Trophoblast cell (in vitro differentiated cells and primary cell): Measurements from ENCODE around the gene SF3B4.

Experiments used
- DNase-seq, 2 donors: peaks; one replicate each; pipeline ENCODE4 v3.0.0-alpha.2; 2016
- H2AFZ ChIP-seq: 2 replicates; pipeline ENCODE4 v1.6.1; 2013; ENCODE audit warnings: low read length, moderate library complexity, mild to moderate bottlenecking; ENCODE audit not compliant: insufficient read depth, poor library complexity
- H2AK5ac ChIP-seq: 2 replicates; pipeline ENCODE4 v1.6.1; 2013; ENCODE audit warnings: mild to moderate bottlenecking, low read length
- H2BK120ac ChIP-seq: 2 replicates; pipeline ENCODE4 v1.6.1; 2013; ENCODE audit warnings: low read length, mild to moderate bottlenecking, moderate library complexity; ENCODE audit not compliant: insufficient read depth, poor library complexity
- H2BK12ac ChIP-seq: 2 replicates; pipeline ENCODE4 v1.6.1; 2013; ENCODE audit warnings: mild to moderate bottlenecking, low read length, moderate library complexity
- H2BK5ac ChIP-seq: 2 replicates; pipeline ENCODE4 v1.6.1; 2013; ENCODE audit warnings: low read length, low read depth, moderate library complexity, mild to moderate bottlenecking; ENCODE audit not compliant: poor library complexity
- H3K14ac ChIP-seq: 2 replicates; pipeline ENCODE4 v1.6.1; 2013; ENCODE audit warnings: mild to moderate bottlenecking, low read length
- H3K18ac ChIP-seq: 2 replicates; pipeline ENCODE4 v1.6.1; 2013; ENCODE audit warnings: mild to moderate bottlenecking, low read length
- H3K23ac ChIP-seq: 2 replicates; pipeline ENCODE4 v1.6.1; 2013; ENCODE audit warnings: low read length
- H3K27ac ChIP-seq: 2 replicates; pipeline ENCODE4 v1.5.1; 2013; ENCODE audit warnings: low read depth, mild to moderate bottlenecking, inconsistent platforms, low read length, moderate library complexity
- H3K27me3 ChIP-seq: 2 replicates; pipeline ENCODE4 v1.6.1; 2013; ENCODE audit warnings: inconsistent platforms, mild to moderate bottlenecking, low read length, moderate library complexity; ENCODE audit not compliant: insufficient read depth
- H3K36me3 ChIP-seq, 2 experiments: 1 replicate in 1 of 2; 2 replicates in 1 of 2; pipeline ENCODE4 v1.6.1; 2013; ENCODE audit warnings: low read length in 2 of 2, mild to moderate bottlenecking in 2 of 2, moderate library complexity in 1 of 2; ENCODE audit not compliant: insufficient read depth in 2 of 2, control insufficient read depth in 1 of 2
- H3K4ac ChIP-seq: 2 replicates; pipeline ENCODE4 v1.6.1; 2013; ENCODE audit warnings: low read depth, mild to moderate bottlenecking, low read length, moderate library complexity
- H3K4me1 ChIP-seq, 2 experiments: 1 replicate in 1 of 2; 2 replicates in 1 of 2; pipeline ENCODE4 v1.6.1; 2013; ENCODE audit warnings: low read length in 2 of 2, mild to moderate bottlenecking in 2 of 2, moderate library complexity in 1 of 2; ENCODE audit not compliant: insufficient read depth in 2 of 2, control insufficient read depth in 1 of 2
- H3K4me2 ChIP-seq: 2 replicates; pipeline ENCODE4 v1.6.1; 2013; ENCODE audit warnings: inconsistent platforms, mild to moderate bottlenecking, low read length, moderate library complexity
- H3K4me3 ChIP-seq: 2 replicates; pipeline ENCODE4 v1.5.1; 2013; ENCODE audit warnings: mild to moderate bottlenecking, low read depth, low read length, inconsistent platforms
- H3K79me1 ChIP-seq: one replicate; pipeline ENCODE4 v1.6.1; 2013; ENCODE audit warnings: low read length
- H3K79me2 ChIP-seq: 2 replicates; pipeline ENCODE4 v1.6.1; 2013; ENCODE audit warnings: low read length, mild to moderate bottlenecking; ENCODE audit not compliant: control insufficient read depth, insufficient read depth, poor library complexity
- H3K9ac ChIP-seq: 2 replicates; pipeline ENCODE4 v1.6.1; 2013; ENCODE audit warnings: mild to moderate bottlenecking, low read length
- H3K9me3 ChIP-seq: 2 replicates; pipeline ENCODE4 v1.6.1; 2013; ENCODE audit warnings: low read depth, mild to moderate bottlenecking, control low read depth, inconsistent platforms, low read length; ENCODE audit not compliant: insufficient read depth
- H4K12ac ChIP-seq: 2 replicates; pipeline ENCODE4 v1.6.1; 2013; ENCODE audit warnings: low read depth, mild to moderate bottlenecking, low read length, moderate library complexity
- H4K8ac ChIP-seq: 2 replicates; pipeline ENCODE4 v1.6.1; 2013; ENCODE audit warnings: low read depth, mild to moderate bottlenecking, low read length, moderate library complexity
- H4K91ac ChIP-seq: one replicate; pipeline ENCODE4 v1.6.1; 2013; ENCODE audit warnings: low read depth, mild to moderate bottlenecking, low read length, moderate library complexity
- WGBS: extraction: QIAGEN DNeasy Blood & Tissue Kit; methylation state at CpG from one replicate; pipeline ENCODE4 v1.1.7; 2013; ENCODE audit warnings: missing lambda C conversion rate; ENCODE audit not compliant: insufficient read length, insufficient coverage; ENCODE audit errors: extremely low coverage; 5-methylcytosine and 5-hydroxymethylcytosine counted together

The SF3B4 gene

DNA sequence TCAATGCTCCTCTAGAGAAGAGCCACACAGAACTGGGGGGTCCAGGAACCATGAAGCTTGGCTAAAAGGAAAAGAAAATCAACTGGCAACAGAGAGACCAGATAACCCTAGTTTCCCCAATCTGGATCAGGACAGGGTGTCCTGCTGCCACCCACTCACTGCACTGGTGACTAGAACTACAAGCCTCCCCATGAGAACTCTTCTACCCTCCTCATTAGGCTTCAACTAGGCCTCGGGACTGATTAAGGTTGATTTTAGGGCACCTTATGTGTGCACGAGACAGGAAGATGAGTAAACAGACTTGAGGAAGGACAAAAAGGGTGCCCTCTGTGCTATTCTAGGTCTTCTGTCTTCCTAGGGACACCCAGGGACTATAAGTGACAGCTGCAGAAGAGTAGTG lies 2.3 kb upstream of the SF3B4 start:
- Histone ChIP-seq H3K27me3 (no peaks in the 10 kb centered on the region), H3K18ac (no peak overlapping the region), H3K27ac (no peak overlapping the region), H3K9ac (no peak overlapping the region), H3K79me2 (peaks cover 8% of the 10 kb centered on the region), H2AK5ac (no peak overlapping the region), H4K8ac (no peak overlapping the region), H3K23ac (no peak overlapping the region), H3K14ac (no peak overlapping the region), H4K91ac (peak overlapping the region; percentile 16), H2AFZ (no peak overlapping the region), H2BK5ac (no peak overlapping the region), H4K12ac (no peak overlapping the region), H3K4me1 (peaks cover 7 to 10% of the 10 kb centered on the region in 2 experiments), H3K79me1 (peaks cover 11% of the 10 kb centered on the region), H3K9me3 (no peaks in the 10 kb centered on the region), H2BK12ac (no peak overlapping the region), H3K4ac (no peak overlapping the region), H3K4me2 (no peak overlapping the region), H3K36me3 (peaks cover 25 to 58% of the 10 kb centered on the region in 2 experiments), H2BK120ac (no peak overlapping the region), H3K4me3 (no peak overlapping the region)
- no peak for DNase-seq
- WGBS: no CpG with 5 or more reads among the region's 2 CpGs

DNA sequence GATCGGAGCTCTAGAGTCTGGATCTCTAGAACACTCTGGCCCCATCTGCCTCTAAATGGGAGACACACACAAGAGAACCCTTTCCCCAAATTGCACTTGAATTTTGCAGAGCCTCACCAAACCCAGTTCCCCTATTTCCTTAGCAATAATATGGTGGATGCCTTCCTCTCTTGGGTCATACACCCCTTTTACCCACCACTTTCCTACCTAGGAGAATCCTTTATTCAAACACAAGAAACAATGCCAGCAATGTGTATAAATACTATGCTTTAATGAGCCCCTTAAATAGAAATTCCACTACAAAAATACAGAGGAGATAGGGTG lies 760 bp upstream of the SF3B4 start:
- H3K27ac ChIP-seq: peak overlapping the region; percentile 95
- H4K91ac ChIP-seq: peak overlapping the region; percentile 61
- no peak overlapping the region for H3K14ac ChIP-seq
- no peak overlapping the region for H2AK5ac ChIP-seq
- H3K4me1 ChIP-seq: peaks cover 7 to 10% of the 10 kb centered on the region in 2 experiments
- H3K9ac ChIP-seq: peak overlapping the region; percentile 23
- no peaks in the 10 kb centered on the region for H3K9me3 ChIP-seq
- peak overlapping the region; percentile 74 for H3K4me2 ChIP-seq
- no peak overlapping the region for H3K23ac ChIP-seq
- H3K4me3 ChIP-seq: peak overlapping the region; percentile 95
- H2BK120ac ChIP-seq: no peak overlapping the region
- no peak overlapping the region for H3K18ac ChIP-seq
- DNase-seq: no peak
- H4K12ac ChIP-seq: no peak overlapping the region
- H3K79me2 ChIP-seq: peaks cover 8% of the 10 kb centered on the region
- H3K36me3 ChIP-seq: peaks cover 29 to 62% of the 10 kb centered on the region in 2 experiments
- WGBS: no CpG with 5 or more reads among the region's 1 CpG
- H4K8ac ChIP-seq: peak overlapping the region; percentile 94
- H2BK12ac ChIP-seq: no peak overlapping the region
- no peak overlapping the region for H3K4ac ChIP-seq
- H3K27me3 ChIP-seq: no peaks in the 10 kb centered on the region
- H2AFZ ChIP-seq: no peak overlapping the region
- H3K79me1 ChIP-seq: peaks cover 11% of the 10 kb centered on the region
- no peak overlapping the region for H2BK5ac ChIP-seq

DNA sequence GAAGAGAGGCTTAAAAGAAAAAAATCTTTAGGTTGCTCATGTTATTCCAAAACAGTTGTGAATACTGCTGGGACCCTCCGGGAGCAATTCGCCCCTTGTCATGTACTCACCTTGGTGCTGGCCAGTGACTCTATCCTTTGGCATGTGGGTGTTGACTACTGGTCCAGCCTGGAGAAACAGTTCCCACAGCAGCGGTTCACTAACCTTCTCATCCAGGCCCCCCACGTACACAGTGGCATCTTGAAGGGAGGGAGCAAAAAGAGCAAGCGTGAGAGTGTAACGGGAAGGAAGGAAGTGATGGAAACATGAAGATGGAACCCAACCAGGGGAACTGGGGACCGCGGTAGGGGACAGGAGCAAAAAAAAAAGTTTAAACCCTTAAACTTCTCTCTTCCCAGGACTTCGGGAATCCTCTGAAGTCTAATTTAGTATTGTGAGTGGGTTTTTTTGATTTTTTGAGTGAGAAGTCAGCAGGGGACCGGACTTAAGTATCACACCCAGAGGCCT lies 494 bp downstream of the SF3B4 start:
- peak overlapping the region; percentile 78 for H3K18ac ChIP-seq
- peaks cover 8% of the 10 kb centered on the region for H3K79me2 ChIP-seq
- H4K8ac ChIP-seq: peak overlapping the region; percentile 94
- peak overlapping the region; percentile 98 for H3K9ac ChIP-seq
- H3K14ac ChIP-seq: peak overlapping the region; percentile 66
- peak overlapping the region; percentile 40 for H4K12ac ChIP-seq
- H3K27ac ChIP-seq: peak overlapping the region; percentile 71
- peaks cover 7 to 10% of the 10 kb centered on the region in 2 experiments for H3K4me1 ChIP-seq
- peak overlapping the region; percentile 92 for H3K4ac ChIP-seq
- H2BK5ac ChIP-seq: peak overlapping the region; percentile 77
- H3K27me3 ChIP-seq: no peaks in the 10 kb centered on the region
- peak overlapping the region; percentile 71 for H2AK5ac ChIP-seq
- peaks cover 32 to 63% of the 10 kb centered on the region in 2 experiments for H3K36me3 ChIP-seq
- H3K79me1 ChIP-seq: peaks cover 11% of the 10 kb centered on the region
- peak overlapping the region; percentile 89 for H4K91ac ChIP-seq
- H2BK120ac ChIP-seq: peak overlapping the region; percentile 19
- peak overlapping the region; percentile 37 for H2BK12ac ChIP-seq
- no peaks in the 10 kb centered on the region for H3K9me3 ChIP-seq
- no peak overlapping the region for H2AFZ ChIP-seq
- DNase-seq: peak in 1 of 2 donors; percentile 27
- H3K4me3 ChIP-seq: peak overlapping the region; percentile 95
- peak overlapping the region; percentile 74 for H3K4me2 ChIP-seq
- no peak overlapping the region for H3K23ac ChIP-seq
- no CpG with 5 or more reads among the region's 10 CpGs for WGBS

DNA sequence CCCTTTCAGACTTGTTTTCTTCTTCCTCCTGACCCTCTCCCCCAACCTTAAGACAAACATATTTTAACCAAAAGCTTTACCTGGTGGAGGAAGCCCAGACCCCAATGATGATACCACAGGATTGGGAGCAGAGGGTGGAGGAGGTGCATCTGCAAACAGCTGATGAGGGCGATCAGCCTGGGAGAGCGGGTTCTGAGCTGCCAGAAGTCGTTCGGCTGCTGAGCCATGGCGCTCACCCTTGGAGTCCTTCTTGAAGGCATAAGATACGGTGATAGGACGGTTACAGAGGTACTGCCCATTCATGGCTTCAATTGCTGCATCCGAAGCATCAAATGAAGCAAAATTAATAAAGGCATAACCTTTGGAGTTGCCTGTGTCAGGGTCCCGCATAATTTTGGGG lies 1.3 kb downstream of the SF3B4 start:
- no peaks in the 10 kb centered on the region for H3K9me3 ChIP-seq
- WGBS: no CpG with 5 or more reads among the region's 9 CpGs
- H2AK5ac ChIP-seq: no peak overlapping the region

More for the DNA sequence above, 1.3 kb downstream of the SF3B4 start:
- no peak overlapping the region for H3K9ac ChIP-seq
- H4K8ac ChIP-seq: no peak overlapping the region
- no peak for DNase-seq
- no peak overlapping the region for H2BK120ac ChIP-seq
- H3K23ac ChIP-seq: no peak overlapping the region
- H3K4me1 ChIP-seq: peaks cover 7 to 10% of the 10 kb centered on the region in 2 experiments
- peaks cover 30 to 57% of the 10 kb centered on the region in 2 experiments for H3K36me3 ChIP-seq
- H3K27ac ChIP-seq: no peak overlapping the region
- H2AFZ ChIP-seq: no peak overlapping the region
- no peak overlapping the region for H3K14ac ChIP-seq
- H3K4me2 ChIP-seq: no peak overlapping the region
- H3K79me2 ChIP-seq: peaks cover 8% of the 10 kb centered on the region
- H4K12ac ChIP-seq: no peak overlapping the region
- no peak overlapping the region for H3K4me3 ChIP-seq
- H2BK5ac ChIP-seq: no peak overlapping the region
- H3K4ac ChIP-seq: peak overlapping the region; percentile 1
- H3K79me1 ChIP-seq: peaks cover 11% of the 10 kb centered on the region
- no peak overlapping the region for H4K91ac ChIP-seq
- H3K18ac ChIP-seq: no peak overlapping the region
- H3K27me3 ChIP-seq: no peaks in the 10 kb centered on the region
- no peak overlapping the region for H2BK12ac ChIP-seq
